Mesothelial cell of epicardium (in vitro differentiated cells): ENCODE results near the gene TRAPPC10. TPM values are rescaled to one million over a fixed set of nuclear protein-coding genes. Genes with fewer than 3 reads are reported as not detected.
A peak's percentile ranks its signal among the peaks of the same experiment; 100 is the strongest.

ENCODE experiments used
- DNase-seq, 2 experiments: peaks; one replicate each; pipeline ENCODE4 v3.0.0; 2021; ENCODE audit warnings: low spot score in 2 of 2; ENCODE audit not compliant: unreplicated experiment in 2 of 2
- H3K27ac Mint-ChIP-seq: 2 replicates; pipeline ENCODE4 v1.8.0; 2021; ENCODE audit warnings: mixed read lengths
- H3K27me3 Mint-ChIP-seq: 2 replicates; pipeline ENCODE4 v1.8.0; 2021; ENCODE audit warnings: low read depth, mixed read lengths
- H3K36me3 Mint-ChIP-seq: 2 replicates; pipeline ENCODE4 v1.8.0; 2021; ENCODE audit warnings: mixed read lengths
- H3K4me1 Mint-ChIP-seq: 2 replicates; pipeline ENCODE4 v1.8.0; 2021; ENCODE audit warnings: mixed read lengths
- H3K4me3 Mint-ChIP-seq: 2 replicates; pipeline ENCODE4 v1.8.0; 2021; ENCODE audit warnings: mild to moderate bottlenecking, moderate library complexity, mixed read lengths
- H3K9me3 Mint-ChIP-seq: 2 replicates; pipeline ENCODE4 v1.8.0; 2021; ENCODE audit warnings: mixed read lengths
- CTCF ChIP-seq: fragments of 200-600 bp; sonication (generic); IDR thresholded peaks from one replicate; pipeline ENCODE4 v1.5.0; 2021; ENCODE audit warnings: antibody characterized with exemption; ENCODE audit not compliant: unreplicated experiment
- total RNA-seq: library from RNA; stranded (reverse); gene quantifications from 3 replicates; pipeline ENCODE4 v1.2.1, GENCODE V29; 2021

TRAPPC10 gene
- total RNA-seq, 1 donor from 2014 or later: 34.5 TPM

DNA sequence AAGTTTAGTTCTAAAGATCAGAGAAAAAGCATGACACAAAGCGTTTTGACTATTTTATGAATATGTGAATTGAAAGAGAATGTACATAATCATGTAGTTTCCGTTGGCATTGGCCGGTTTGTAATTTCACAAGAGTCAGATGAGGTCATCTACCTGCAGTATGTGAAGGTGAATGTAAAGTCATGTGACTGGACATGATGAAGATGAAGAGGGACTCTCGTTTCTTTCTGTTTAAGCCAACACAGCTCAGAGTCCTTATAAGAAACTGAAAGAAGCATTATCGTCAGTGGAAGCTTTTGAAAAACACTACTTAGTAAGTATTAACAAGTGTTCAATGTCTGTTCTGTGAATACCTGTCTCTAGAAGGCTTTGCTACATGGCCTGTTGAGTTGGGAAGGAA is 64.2 kb downstream of the TRAPPC10 start:
- H3K36me3 Mint-ChIP-seq: peaks cover 32% of the 10 kb centered on the region

GRCh38 chr21:44078411-44078981 is 66.4 kb downstream of the TRAPPC10 start:
- no peaks in the 10 kb centered on the region for H3K9me3 Mint-ChIP-seq
- no peak for DNase-seq
- no peaks in the 10 kb centered on the region for H3K27me3 Mint-ChIP-seq
- TF ChIP-seq CTCF: no peak
- no peak overlapping the region for H3K4me3 Mint-ChIP-seq
- peaks cover 10% of the 10 kb centered on the region for H3K4me1 Mint-ChIP-seq
- no peak overlapping the region for H3K27ac Mint-ChIP-seq
- H3K36me3 Mint-ChIP-seq: peaks cover 40% of the 10 kb centered on the region

More for the DNA sequence above, 64.2 kb downstream of the TRAPPC10 start:
- Mint-ChIP-seq H3K4me3 (no peak overlapping the region), H3K27ac (no peak overlapping the region), H3K4me1 (no peaks in the 10 kb centered on the region), H3K27me3 (no peaks in the 10 kb centered on the region), H3K9me3 (no peaks in the 10 kb centered on the region)
- DNase-seq: no peak
- no peak for TF ChIP-seq CTCF

DNA sequence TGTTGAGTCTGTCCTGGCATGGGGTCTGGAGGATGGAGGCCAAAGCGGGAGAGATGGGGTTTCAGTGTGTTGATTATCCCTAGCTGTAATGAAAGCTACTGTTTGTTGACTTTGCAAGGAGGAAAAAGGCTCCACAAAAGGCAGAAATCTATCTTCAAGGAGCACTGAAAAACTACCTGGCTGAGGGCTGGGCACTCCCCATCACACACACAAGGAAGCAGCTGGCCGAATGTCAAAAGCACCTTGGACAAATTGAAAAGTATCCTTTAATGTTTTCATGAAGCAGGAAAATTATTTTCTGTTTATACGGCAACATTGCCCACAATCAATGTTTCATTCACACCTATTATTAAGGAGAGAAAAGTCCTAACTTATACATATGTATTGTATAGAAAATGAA is 67.3 kb downstream of the TRAPPC10 start:
- peaks cover 17% of the 10 kb centered on the region for H3K4me1 Mint-ChIP-seq
- H3K36me3 Mint-ChIP-seq: peaks cover 40% of the 10 kb centered on the region
- no peaks in the 10 kb centered on the region for H3K9me3 Mint-ChIP-seq
- no peak overlapping the region for H3K27ac Mint-ChIP-seq
- no peak overlapping the region for H3K4me3 Mint-ChIP-seq
- no peak for TF ChIP-seq CTCF
- no peaks in the 10 kb centered on the region for H3K27me3 Mint-ChIP-seq
- no peak for DNase-seq

DNA sequence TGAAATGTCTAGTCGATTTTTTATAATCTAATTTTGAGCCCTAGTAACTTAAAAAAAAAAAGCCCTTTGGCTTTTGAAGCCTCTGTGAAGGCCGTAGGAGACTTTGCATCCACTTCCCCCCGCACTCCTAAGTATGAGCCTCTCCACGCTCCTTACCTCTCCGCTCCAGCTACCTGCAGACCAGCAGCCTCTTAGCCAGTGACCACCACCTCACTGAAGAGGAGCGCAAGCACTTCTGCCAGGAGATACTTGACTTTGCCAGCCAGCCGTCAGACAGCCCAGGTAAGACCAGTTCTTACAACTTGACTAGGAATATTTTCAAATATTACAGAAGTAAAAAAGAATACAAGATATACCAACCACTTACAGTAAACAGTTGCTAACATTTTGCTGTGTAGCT is 67.7 kb downstream of the TRAPPC10 start:
- no peak for TF ChIP-seq CTCF
- Mint-ChIP-seq H3K4me1 (peaks cover 20% of the 10 kb centered on the region), H3K27ac (no peak overlapping the region), H3K9me3 (no peaks in the 10 kb centered on the region), H3K4me3 (no peak overlapping the region), H3K27me3 (no peaks in the 10 kb centered on the region), H3K36me3 (peaks cover 42% of the 10 kb centered on the region)
- no peak for DNase-seq

DNA sequence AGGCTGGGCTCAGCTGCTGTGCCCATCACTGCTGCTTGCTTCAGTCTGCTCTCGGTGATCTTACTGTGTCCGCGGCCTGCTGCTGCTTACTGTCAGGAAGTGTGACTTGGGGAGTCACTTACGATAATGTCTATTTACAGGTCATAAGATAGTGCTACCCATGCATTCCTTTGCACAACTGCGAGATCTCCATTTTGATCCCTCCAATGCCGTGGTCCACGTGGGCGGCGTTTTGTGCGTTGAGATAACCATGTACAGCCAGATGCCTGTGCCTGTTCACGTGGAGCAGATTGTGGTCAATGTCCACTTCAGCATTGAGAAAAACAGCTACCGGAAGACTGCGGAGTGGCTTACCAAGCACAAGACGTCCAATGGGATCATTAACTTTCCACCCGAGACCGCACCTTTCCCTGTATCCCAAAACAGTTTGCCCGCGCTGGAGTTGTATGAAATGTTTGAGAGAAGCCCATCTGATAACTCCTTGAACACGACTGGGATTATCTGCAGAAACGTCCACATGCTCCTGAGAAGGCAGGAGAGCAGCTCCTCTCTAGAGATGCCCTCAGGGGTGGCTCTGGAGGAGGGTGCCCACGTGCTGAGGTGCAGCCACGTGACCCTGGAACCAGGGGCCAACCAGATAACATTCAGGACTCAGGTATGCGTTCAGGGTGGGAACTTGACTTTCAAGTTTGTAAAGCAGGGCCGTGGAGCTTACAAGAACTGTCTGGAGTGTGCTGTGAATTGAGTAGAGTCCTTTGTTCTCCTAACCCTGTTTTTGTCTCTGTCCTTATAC is 70.7 kb downstream of the TRAPPC10 start:
- TF ChIP-seq CTCF: no peak
- peak overlapping the region; percentile 95 for H3K27ac Mint-ChIP-seq
- no peak for DNase-seq
- H3K36me3 Mint-ChIP-seq: peaks cover 36% of the 10 kb centered on the region
- no peaks in the 10 kb centered on the region for H3K9me3 Mint-ChIP-seq
- no peaks in the 10 kb centered on the region for H3K27me3 Mint-ChIP-seq
- H3K4me1 Mint-ChIP-seq: peaks cover 20% of the 10 kb centered on the region
- H3K4me3 Mint-ChIP-seq: no peak overlapping the region
